GM18498 (cell line): ENCODE data around the gene HLA-DOB.

Experiments used
- ATAC-seq: cut with Tn5 transposase; IDR thresholded peaks from one replicate; pipeline ENCODE4 v1.9.1; 2021; ENCODE audit warnings: mild to moderate bottlenecking, moderate library complexity; ENCODE audit not compliant: unreplicated experiment

Gene HLA-DOB

GRCh38 chr6:32843979-32844838 is 27.4 kb upstream of the HLA-DOB start, which contains the start of gene PSMB8:
Gene PSMB8, minus strand, starts transcription at chr6:32844047. Its CDS starts 51 bp downstream, at chr6:32843996.
- ATAC-seq: peak; percentile 73

- no peak for ATAC-seq
These were observed 26.7 kb upstream of the HLA-DOB start for GRCh38 chr6:32843331-32843978.

- ATAC-seq: no peak
These were observed 25.9 kb upstream of the HLA-DOB start for GRCh38 chr6:32842690-32843089.

GRCh38 chr6:32842021-32842650 is 25.3 kb upstream of the HLA-DOB start:
- ATAC-seq: no peak

- no peak for ATAC-seq
These were observed 23.9 kb upstream of the HLA-DOB start for GRCh38 chr6:32840604-32841246.

- ATAC-seq: no peak
These were observed 22.6 kb upstream of the HLA-DOB start for GRCh38 chr6:32839356-32839755.

- peak; percentile 80 for ATAC-seq
These were observed 21.5 kb upstream of the HLA-DOB start, which contains the start of gene TAP2 for GRCh38 chr6:32838114-32838958. Gene TAP2, minus strand, starts transcription at chr6:32838739. Its CDS starts 506 bp downstream, at chr6:32838233.

- ATAC-seq: no peak
These were observed 20.9 kb upstream of the HLA-DOB start for GRCh38 chr6:32837651-32838113.

- ATAC-seq: no peak
These were observed 20.1 kb upstream of the HLA-DOB start for GRCh38 chr6:32836873-32837272.

GRCh38 chr6:32835167-32835893 is 18.5 kb upstream of the HLA-DOB start:
- ATAC-seq: no peak

GRCh38 chr6:32833664-32834063 is 16.9 kb upstream of the HLA-DOB start:
- no peak for ATAC-seq

GRCh38 chr6:32832535-32832934 is 15.7 kb upstream of the HLA-DOB start:
- no peak for ATAC-seq

GRCh38 chr6:32830936-32831335 is 14.1 kb upstream of the HLA-DOB start:
- no peak for ATAC-seq

- no peak for ATAC-seq
These were observed 13.2 kb upstream of the HLA-DOB start for GRCh38 chr6:32830017-32830416.

- no peak for ATAC-seq
These were observed 12.7 kb upstream of the HLA-DOB start for GRCh38 chr6:32829495-32829894.

- ATAC-seq: no peak
These were observed 10.2 kb upstream of the HLA-DOB start for GRCh38 chr6:32827025-32827424.

- no peak for ATAC-seq
These were observed 9.2 kb upstream of the HLA-DOB start for GRCh38 chr6:32825966-32826365.

GRCh38 chr6:32819729-32820128 is 2.9 kb upstream of the HLA-DOB start:
- no peak for ATAC-seq

GRCh38 chr6:32818867-32819266 is 2.1 kb upstream of the HLA-DOB start:
- ATAC-seq: no peak
